Stimulated activated CD4-positive, alpha-beta T cell treated with anti-CD3 and anti-CD28 coated beads, Interleukin-1b, Interleukin-23, amount 100 ng/mL, for 24 hours (primary cell): Measurements from ENCODE around the gene MORN4.

Source experiments
- DNase-seq, 4 experiments: peaks; one replicate each; pipeline ENCODE4 v3.0.0-alpha.2; 2020; ENCODE audit warnings: low read depth in 4 of 4, low spot score in 1 of 4

The MORN4 gene

DNA sequence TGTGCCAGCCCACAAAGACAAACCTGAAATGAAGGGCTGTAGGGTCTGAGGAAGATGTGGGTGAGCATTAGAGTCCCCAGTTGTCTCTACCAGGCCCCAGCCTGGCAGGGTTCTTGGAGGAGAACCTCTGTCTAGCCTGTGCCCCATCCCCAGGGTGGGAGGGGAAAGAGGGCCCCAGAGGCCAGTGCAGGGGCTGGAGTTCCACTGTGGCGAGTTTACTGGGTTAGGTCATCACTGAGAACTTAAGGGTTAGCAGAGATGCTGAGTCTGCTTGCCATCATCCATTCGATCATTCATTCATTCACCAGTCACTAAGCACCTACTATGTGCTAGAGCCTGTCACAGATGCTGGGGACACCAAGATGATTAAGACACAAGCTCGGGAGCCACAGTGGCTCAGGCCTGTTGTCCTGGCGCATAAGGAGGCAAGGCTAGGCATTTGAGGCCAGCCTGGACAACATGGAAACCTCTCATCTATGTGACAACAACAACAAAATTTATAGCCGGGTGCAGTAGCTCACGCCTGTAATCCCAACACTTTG lies 58.1 kb downstream of the MORN4 start:
- DNase-seq = no peak

DNA sequence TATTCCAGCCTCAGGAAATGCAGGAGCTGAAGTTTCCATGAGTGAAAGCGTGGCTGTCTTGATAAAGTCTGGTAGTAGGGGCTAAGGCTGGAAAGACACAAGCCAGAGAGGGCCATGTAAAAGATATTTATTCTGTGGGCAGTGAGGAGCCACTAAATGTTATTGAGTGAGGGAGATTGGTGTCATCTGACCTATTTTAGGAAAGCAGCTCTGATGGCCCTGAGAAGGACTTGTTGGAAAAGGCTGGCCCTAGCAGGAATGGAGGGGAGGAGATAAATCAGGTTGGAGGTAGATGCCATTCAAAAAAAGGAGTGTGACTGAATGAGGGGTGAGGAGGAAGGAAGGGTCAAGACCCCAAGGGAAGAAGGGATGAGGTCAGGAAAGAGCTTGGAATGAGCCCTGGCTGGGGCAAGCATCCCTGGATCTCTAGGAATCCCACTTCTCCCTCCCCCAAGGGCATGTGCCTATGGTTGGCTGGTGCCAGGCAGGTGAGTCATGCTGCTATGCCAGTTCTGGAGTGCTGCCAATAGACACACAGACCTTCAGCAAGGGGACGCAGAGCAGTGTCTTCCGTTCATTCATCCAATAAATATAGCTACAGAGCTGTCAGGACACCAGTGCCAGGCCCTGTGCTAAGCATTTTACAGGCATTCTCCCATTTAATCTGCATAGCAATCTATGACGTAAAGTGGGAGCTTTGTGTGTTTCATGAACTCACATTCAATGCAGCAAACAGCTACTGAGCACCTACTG lies 58.8 kb downstream of the MORN4 start:
- no peak for DNase-seq

DNA sequence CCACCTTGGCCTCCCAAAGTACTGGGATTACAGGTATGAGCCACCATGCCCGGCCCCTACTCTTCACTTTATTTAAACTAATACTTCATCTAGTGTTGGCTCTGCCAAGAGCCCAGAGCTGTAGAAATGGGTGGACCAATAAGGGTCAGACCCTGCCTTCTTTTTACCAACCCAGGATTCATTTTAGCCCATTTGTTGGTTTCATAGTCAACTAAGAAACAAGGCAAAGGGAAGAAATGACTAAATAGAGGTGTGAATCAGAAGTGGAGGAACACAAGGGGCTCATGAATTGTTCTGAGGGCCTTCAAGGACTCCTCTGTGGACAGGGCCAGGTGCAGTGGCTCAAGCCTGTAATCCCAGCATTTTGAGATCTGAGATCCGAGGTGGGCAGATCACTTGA lies 59.6 kb downstream of the MORN4 start:
- DNase-seq = no peak

DNA sequence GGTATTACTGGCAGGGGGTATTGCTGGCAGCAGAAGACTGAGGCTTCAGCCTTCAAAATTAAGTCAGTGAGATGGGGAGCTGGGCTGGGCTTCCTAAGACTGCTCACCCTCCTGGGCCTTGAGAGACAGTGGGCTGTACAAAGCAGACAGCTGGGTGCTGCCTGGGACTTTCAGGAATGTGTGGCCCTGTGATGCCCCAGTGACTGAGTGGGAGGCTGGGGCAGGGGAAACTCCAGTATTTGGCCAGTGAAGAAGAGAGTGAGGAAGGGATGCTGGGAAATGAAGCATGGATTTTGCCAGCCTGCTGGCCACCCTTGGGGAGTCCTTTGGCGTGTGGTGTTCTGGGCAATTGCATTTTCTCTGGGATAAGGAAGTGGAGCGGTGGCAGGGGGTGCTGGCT lies 60.3 kb downstream of the MORN4 start:
- DNase-seq = no peak

DNA sequence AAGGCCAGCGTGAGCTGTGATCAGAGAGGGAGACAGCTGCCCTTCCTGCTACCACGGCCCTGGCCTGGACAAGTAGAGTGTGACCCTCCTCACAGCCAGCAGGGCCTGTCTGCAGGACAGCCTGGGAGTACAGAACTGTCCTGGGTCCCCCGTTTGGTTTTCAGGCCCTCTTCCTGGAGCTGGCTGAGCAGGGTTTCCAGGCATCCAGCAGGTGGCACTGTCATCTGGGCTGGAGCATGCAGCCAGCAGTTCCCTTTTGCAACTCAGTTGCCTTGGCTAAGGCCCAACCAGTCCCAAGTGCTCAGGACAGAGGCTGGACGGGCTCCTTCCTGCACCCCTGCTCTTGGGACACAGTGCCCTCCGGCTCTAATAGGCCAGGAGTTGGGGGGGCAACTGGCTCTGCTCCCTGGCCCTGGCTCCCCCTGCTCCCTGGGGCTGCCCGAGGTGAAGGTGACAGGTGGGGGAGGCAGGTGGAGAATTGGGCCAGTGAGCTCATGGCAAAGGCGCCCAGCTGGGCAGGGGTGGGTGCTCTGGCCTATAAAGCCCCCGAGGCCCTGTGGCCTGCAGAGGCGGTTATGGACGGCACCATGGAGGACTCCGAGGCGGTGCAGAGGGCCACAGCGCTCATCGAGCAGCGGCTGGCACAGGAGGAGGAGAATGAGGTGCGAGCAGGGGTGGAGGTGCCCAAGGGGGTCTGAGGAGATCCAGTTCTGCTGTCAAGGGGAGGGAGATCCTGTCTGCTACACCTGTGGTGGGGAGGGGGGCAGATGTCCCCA lies 60.9 kb downstream of the MORN4 start, which contains the start of gene ANKRD2:
Gene ANKRD2, plus strand, starts transcription at position 566 of the 776 bp plus-strand sequence. Its CDS starts 10 bp downstream, at position 576.
- DNase-seq = peak in 3 of 4 experiments; percentile 21 to 50 (median 30)

DNA sequence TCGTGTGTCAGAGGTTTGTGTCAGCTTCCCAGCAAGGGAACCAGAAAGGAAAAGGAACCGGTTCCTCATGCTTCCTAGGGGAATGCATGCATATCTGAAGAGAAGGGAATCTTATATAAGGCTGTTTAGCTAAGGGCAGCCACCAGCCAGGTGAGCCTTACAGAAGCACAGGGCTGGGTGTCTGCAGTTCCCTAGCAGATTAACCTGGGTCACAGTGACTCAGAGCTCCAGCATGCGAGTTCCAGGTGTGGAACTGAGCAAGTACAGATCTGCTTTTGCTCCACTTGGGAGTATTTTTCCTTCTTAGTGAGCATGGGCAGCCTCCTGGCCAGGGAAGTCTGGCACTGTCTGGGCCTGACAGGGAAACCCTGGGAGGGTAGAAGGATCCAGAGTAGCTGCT lies 61.7 kb downstream of the MORN4 start:
- no peak for DNase-seq

DNA sequence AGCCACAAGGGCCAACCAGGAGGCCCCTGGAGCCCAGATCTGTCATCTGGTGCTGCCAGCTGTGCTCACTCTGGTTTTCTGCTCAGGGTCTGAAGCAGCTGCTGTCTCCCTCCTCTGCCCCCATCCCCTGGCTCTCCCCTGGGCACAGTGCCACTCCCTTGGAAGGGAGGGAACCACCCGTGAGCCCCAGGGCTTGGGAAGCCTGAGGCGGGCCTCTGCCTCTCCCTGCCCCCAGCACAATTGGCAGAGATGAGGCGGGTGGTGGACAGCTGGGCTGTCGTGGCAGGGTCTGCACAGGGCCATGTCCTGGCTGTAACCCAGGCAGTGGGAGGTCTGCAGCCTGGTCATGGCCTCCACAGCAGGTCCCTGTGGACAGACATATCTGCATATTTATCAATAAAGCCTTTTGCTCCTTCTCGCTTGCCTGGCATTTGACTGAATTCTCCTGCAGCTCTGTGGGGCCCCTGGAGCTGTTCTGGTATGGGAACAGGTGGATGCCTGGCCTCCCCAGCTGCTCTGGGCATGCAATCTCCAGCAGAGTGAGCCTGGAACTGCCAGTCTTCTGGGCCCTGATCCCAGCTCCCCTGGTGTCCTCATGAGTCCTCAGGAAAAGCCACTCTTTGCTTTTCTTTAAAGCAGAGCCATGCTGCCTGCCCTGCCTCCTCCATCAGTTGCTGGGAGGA lies 62.4 kb downstream of the MORN4 start:
- DNase-seq = no peak

DNA sequence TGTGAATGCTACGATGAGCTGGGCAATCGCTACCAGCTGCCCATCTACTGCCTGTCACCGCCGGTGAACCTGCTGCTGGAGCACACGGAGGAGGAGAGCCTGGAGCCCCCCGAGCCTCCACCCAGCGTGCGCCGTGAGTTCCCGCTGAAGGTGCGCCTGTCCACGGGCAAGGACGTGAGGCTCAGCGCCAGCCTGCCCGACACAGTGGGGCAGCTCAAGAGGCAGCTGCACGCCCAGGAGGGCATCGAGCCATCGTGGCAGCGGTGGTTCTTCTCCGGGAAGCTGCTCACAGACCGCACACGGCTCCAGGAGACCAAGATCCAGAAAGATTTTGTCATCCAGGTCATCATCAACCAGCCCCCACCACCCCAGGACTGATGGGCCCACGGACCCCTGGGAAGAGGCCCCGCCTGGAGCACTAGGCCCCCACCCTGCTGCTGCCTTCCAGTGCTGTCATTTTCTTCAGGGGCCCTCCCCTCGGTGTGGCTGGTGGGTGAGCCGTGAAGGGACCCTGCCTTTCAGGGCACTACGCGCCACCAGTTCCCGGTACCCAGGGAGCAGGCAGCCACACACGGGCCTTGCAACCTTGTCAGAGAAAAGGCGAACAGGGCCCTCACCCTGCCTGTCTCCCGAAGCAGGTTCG lies 63.0 kb downstream of the MORN4 start:
- DNase-seq = no peak

DNA sequence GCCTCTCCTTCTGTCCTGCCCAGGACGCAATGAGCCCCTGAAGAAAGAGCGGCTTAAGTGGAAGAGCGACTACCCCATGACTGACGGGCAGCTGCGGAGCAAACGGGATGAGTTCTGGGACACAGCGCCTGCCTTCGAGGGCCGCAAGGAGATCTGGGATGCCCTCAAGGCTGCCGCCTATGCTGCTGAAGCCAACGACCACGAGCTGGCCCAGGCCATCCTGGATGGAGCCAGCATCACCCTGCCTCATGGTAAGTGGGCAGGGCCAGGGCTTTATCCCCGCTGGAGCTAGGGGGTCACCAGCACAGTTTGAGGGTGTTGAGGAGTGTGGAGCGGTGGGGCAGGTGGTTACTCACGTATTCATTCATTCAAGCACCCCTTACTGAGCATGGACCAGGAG lies 65.4 kb downstream of the MORN4 start:
- DNase-seq = no peak

DNA sequence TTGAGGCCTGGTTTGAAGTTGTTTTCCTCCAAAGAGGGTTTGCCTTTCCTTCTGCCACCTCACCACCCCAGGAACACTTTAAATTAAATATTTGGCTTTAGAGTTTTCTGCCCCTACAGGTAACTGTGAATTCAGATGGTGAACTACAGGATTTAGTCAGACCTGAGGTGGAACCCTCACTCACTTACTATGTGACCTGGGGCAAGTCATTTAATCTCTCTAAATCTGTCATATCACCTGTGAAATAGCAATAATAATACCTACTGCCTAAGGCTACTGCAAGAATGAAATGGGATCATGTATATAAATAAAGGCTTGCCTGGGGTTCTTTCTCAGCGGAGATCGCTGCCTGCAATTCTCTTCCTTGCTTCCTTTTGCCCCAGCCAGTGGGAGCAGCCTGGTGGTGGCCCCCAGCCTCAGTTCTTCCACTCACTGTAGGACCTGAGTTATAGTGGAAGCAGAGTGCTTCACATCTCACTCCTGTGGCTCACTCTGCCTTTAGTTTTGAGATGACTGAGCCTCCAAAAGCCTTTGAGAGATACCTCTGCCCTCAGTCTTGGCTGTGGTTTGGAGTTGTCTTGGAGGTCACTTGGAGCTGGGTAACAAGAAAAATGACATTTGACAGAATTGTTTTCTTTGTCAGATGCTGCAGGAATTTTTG lies 66.8 kb downstream of the MORN4 start:
- DNase-seq = no peak

DNA sequence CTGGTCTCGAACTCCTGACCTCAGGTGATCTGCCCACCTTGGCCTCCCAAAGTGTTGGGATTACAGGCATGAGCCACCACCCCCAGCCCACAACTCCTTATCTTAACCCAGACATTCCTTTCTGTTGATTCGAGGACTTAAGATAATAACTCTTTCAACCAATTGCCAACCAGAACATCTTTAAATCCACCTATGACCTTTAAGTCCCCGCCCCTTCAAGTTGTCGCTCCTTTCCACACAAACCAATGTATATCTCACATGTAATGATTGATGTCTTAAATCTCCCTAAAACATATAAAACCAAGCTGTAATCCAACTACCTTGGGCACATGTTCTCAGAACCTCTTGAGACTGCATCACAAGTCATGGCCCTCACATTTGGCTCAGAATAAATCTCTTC lies 68.5 kb downstream of the MORN4 start:
- DNase-seq = no peak
